ENCODE measurements around the gene CYP4F22.
"Not testable (repeated sequence)": the region's sequence is repeated elsewhere in the genome, so short reads cannot be mapped to it uniquely, and the experiment has no call there.

The CYP4F22 gene
- total RNA-seq, result 0.18 to 0.33 (median 0.19) reads per million in 3 experiments

- no peak for DNase-seq
These were observed at the start of gene CYP4F22 for GRCh38 chr19:15508035-15508710. Gene CYP4F22 (plus strand): TSS chr19:15508525. CDS start chr19:15525337, 16,812 bp downstream.

- no peak for DNase-seq
These were observed 46.6 kb upstream of the CYP4F22 start for GRCh38 chr19:15461694-15462093.

- peak; percentile 82 for DNase-seq
These were observed 44.4 kb upstream of the CYP4F22 start for GRCh38 chr19:15463861-15464371.

- DNase-seq, result peak; percentile 62
These were observed 43.6 kb upstream of the CYP4F22 start, which contains the start of gene RASAL3 for GRCh38 chr19:15464394-15465385. Gene RASAL3 (minus strand): TSS chr19:15464544. CDS start chr19:15464358, 186 bp downstream.

GRCh38 chr19:15466851-15467733 lies 41.2 kb upstream of the CYP4F22 start:
- DNase-seq, result peak; percentile 70

GRCh38 chr19:15467734-15468214 lies 40.6 kb upstream of the CYP4F22 start:
- no peak for DNase-seq

GRCh38 chr19:15468675-15469512 lies 39.4 kb upstream of the CYP4F22 start:
- DNase-seq, result no peak

- no peak for DNase-seq
These were observed 38.6 kb upstream of the CYP4F22 start for GRCh38 chr19:15469513-15470297.

GRCh38 chr19:15471639-15472101 lies 36.7 kb upstream of the CYP4F22 start:
- no peak for DNase-seq

GRCh38 chr19:15473821-15474220 lies 34.5 kb upstream of the CYP4F22 start:
- DNase-seq, result not testable (repeated sequence)

GRCh38 chr19:15475169-15475568 lies 33.2 kb upstream of the CYP4F22 start:
- DNase-seq, result no peak

GRCh38 chr19:15475611-15476010 lies 32.7 kb upstream of the CYP4F22 start:
- no peak for DNase-seq

GRCh38 chr19:15476325-15476724 lies 32.0 kb upstream of the CYP4F22 start:
- no peak for DNase-seq

- DNase-seq, result no peak
These were observed 28.7 kb upstream of the CYP4F22 start, which contains the start of gene PGLYRP2 for GRCh38 chr19:15479391-15480345. Gene PGLYRP2 (minus strand): TSS chr19:15479501. CDS start chr19:15479371, 130 bp downstream.

GRCh38 chr19:15480996-15481395 lies 27.3 kb upstream of the CYP4F22 start:
- not testable (repeated sequence) for DNase-seq

GRCh38 chr19:15485768-15486167 lies 22.6 kb upstream of the CYP4F22 start:
- not testable (repeated sequence) for DNase-seq

GRCh38 chr19:15487038-15487437 lies 21.3 kb upstream of the CYP4F22 start:
- no peak for DNase-seq

GRCh38 chr19:15488489-15489226 lies 19.7 kb upstream of the CYP4F22 start:
- DNase-seq, result no peak

Data from central memory CD4-positive, alpha-beta T cell (primary cell).